GM19240 (cell line): ENCODE results near the gene ETNK1.
"Not testable (repeated sequence)": the region's sequence is repeated elsewhere in the genome, so short reads cannot be mapped to it uniquely, and the experiment has no call there.

Experiments
- DNase-seq: peaks from one replicate; pipeline ENCODE4 v3.0.0; 2011; ENCODE audit warnings: low spot score; ENCODE audit not compliant: insufficient read length

Gene ETNK1

DNA sequence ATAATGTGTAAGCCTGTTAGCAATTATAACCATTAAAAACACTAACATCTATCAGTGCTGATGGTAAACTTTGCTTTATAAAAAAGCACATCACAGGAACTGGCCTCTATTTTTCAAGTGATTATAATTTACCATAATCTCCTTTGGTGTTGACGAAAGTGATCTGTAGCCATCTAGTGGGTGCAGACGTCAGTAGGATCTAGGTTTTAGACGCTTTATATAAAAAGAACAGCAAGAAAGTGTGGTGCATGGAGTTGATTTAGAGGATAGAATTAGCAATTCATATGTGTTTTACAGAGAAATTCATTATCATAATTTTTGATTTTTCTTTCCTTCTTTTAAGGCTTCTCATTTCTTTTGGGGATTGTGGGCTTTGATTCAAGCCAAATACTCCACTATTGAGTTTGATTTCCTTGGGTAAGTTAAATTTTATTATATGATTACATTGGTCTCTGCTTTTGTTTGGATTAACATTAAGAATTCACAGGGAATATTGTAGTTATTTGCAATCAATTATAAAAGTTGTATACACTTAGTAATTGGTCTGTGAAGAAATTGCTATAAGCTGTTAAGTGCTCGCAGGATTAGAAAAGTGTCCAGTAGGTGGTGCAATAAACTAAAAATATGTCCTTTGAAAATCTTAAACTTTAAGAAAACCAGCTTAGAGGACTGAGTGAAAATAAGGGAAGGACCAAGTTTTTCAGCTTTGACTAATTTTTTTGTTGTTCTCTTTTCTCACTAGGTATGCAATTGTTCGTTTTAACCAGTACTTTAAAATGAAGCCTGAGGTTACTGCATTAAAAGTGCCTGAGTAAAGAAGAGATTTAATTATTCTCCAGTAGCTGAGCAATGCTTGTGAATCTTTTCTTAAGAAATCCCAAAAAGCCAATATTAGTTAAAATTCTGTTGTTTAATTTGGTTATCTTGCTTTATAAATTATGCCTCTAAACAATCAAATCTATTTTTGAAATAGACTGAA, 59.5 kb downstream of the ETNK1 start:
- no peak for DNase-seq

- no peak for DNase-seq
Measured at GRCh38 chr12:22686193-22686592, 61.2 kb downstream of the ETNK1 start.

DNA sequence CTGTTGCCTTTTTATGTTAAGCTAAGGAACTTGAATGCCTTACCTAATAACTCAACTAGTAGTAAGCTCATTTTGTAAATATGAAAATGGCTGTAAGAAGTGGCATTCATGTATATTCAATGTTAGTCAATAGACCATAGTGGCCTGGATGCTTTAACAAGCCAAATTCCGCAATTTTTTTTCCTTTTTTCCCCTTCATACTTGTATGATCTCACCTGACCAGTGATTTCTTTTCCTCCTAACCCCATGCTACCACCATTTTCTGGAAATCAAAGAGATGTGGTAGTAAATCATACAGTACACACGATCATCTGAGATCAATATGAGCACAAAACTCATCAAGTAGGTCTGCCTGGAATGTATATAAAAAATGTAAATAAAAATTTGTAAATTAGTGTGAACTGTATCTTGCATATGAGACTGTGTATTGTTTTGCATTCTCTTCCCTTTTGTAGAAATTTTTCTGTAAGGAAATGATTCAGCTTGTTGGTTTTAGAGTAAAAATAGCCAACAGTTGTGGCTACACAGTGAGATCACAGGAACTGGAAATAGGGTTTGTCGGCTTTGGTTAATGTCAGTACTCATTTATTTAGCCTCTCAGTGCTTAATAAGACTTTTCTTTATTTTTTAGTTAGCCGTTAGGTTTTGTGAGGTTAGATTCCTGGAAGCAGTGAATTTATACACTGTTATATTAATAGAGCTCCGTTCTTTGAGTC, 62.5 kb downstream of the ETNK1 start:
- no peak for DNase-seq

- DNase-seq, result no peak
Measured at GRCh38 chr12:22689876-22690275, 64.9 kb downstream of the ETNK1 start.

DNA sequence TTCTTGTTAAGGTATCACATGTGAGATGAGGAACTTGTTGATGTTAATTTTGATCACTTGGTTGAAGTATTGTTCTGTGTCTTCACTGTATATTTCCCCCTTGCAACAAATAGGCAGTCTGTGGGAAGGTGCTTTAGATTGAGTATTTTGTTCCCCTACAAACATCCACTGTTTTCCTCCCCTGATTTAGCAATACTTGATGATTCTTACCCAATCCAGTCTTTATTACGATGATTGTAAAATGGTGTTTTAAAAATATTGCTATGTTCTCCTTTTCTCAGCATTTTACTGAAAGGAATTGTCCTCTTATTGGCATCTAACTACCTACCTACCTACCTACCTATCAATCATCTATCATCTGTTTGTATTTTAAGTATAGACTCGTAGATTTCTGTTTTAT, 66.3 kb downstream of the ETNK1 start:
- DNase-seq, result no peak

DNA sequence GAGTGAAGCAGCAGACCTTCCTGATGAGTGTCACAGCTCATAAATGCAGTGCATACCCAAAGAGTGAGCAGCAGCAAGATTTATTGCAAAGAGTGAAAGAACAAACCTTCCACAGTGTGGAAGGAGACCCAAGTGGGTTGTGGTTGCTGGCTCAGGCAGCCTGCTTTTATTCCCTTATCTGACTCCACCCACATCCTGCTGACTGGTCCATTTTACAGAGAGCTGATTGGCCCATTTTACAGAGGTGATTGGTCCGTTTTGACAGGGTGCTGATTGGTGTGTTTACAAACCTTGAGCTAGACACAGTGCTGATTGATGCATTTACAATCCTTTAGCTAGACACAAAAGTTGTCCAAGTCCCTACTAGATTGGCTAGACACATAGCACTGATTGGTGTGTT, 67.5 kb downstream of the ETNK1 start:
- DNase-seq, result not testable (repeated sequence)

DNA sequence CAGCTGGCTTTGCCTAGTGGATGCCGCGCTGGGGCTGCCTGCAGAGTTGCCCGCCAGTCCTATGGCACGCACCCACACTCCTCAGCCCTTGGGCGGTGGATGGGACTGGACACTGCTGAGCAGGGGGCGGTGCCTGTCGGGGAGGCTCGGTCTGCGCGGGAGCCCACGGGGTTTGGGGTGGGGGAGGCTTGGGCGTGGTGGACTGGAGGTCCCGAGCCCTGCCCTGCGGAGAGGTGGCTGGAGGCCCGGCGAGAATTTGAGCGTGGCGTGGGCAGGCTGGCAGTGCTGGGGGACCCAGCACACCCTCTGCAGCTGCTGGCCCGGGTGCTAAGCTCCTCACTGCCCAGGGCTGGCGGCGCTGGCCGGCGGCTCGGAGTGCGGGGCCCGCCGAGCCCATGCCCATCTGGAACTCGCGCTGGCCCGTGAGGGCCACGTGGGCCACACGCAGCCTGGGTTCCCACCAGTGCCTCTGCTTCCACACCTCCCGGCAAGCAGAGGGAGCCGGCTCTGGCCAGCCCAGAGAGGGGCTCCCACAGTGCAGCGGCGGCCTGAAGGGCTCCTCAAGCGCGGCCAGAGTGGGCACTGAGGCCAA, 68.1 kb downstream of the ETNK1 start:
- no peak for DNase-seq

- DNase-seq, result no peak
Measured at GRCh38 chr12:22698576-22698975, 73.6 kb downstream of the ETNK1 start.

DNA sequence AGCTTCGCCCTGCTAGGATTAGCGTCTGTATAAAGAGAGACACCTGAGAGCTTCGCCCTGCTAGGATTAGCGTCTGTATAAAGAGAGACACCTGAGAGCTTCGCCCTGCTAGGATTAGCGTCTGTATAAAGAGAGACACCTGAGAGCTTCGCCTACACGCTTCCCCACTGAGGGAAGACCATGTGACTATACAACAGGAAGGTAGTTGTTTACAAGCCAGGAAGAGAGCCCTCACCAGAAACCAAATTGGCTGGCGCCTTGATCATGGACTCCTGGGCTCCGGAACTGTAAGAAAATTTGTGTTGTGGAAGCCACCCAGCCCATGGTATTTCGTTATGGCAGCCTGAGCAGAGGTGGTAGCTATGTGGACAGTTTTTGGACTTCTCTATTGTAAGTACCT, 74.7 kb downstream of the ETNK1 start:
- not testable (repeated sequence) for DNase-seq

DNA sequence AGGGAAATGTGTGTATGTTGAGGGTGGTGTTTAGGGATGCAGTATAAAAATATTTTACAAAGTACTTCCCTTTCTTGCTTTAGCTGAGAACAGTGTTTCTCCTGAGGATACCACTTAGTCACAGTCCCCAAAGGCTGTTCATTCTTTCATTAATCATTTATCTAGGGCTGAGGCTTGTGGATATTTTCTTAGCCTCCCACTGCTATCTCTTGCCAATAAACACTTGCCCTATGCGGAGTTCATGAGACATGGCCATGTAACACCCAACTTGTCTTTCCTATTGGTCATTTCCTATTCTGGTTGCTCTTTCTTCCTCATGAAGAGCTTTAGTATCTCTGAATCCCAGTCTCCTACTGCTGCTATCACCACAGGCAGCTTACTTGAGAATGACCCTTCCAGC, 75.1 kb downstream of the ETNK1 start:
- no peak for DNase-seq

- not testable (repeated sequence) for DNase-seq
Measured at GRCh38 chr12:22701216-22701809, 76.3 kb downstream of the ETNK1 start.

DNA sequence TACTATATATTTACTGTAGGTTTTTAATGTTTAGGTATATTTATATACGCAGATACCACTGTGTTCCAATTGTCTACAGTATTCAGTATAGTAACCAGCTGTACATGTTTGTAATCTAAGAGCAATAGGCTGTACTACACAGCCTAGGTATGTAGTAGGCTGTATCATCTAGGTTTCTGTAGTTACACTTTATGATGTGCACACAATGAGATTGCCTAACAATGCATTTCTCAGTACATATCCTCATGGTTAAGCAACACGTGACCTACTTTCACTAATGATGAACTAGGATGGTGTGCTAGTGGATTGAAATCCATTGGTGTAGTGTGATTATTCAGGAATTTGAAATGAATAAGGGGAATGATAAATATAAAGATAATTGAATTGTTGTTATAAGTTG, 77.7 kb downstream of the ETNK1 start:
- no peak for DNase-seq

DNA sequence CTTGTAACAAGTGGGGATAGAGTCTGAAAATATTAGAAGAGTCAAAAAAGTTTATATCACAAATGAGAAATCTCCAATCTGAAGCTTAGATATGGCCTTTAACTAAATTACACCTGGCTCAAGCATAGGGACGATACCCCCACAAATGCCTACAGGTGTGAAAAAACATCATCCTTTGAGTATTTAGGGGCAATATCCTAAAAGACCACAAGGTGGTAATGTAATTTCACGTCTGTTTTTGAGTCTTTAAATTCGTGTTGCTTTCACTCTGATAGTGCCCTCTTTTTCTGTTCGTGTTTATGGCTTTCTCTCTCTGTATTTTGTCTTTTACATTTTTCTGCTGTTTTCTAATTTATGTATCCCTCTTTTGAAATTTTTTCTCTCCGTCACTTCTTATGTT, 84.3 kb downstream of the ETNK1 start:
- DNase-seq, result peak; percentile 12

DNA sequence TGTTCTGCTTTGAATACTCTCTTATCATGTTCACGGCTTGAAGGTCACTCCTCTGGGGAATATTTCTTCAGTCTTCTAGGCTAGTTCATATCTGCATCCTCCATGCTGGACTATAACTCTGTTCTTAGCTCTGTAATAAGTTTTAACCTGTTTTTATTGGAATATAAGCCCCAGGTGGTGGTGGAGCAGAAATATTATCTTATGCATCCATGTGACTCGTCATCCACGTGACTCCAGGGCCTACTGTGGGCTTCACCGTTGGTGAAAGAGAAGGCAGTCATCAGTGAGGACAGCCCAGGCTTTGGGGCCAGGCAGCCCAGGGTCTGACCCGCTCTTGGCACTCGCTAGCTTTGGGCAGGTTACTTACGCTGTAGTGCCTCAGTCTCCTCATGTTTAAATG, 87.1 kb downstream of the ETNK1 start:
- no peak for DNase-seq

- no peak for DNase-seq
Measured at GRCh38 chr12:22715254-22715653, 90.3 kb downstream of the ETNK1 start.

DNA sequence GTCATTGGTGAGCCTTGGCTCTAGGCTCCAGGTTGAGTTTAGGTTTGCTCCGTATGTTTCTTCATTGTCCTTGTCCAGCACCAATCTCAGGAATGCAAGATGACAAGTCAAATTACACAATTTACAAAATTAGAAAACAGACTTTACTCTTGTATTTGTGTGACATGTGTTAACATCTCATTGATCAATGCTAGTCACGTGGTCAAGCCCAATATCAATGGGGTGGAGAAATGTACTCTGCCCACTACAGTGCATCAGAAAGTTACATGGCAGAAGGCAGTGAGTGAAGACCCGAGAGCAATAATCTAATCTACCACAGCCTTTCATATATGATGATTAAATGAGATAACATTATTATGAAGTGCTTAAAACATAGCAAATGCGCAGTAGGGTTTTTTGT, 94.8 kb downstream of the ETNK1 start:
- no peak for DNase-seq

DNA sequence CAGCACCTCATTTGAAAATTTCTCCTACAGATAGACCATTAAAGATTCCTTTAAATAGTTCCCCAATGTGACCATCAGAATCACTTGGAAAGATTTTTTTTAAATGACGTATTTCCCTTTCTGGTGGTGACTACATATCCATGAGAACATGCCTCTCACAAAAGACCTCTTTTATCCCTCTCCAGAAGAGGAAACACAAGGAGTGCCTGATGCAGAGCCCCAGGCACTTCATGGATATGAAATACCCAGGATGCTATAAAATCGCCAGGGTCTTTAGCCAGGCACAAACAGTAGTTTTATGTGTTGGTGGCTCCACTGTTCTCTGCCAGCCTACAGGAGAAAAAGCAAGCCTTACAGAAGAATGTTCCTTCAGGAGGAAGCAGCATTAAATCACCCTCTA, 97.1 kb downstream of the ETNK1 start:
- no peak for DNase-seq

GRCh38 chr12:22722779-22723178, 97.8 kb downstream of the ETNK1 start:
- DNase-seq, result no peak

GRCh38 chr12:22728987-22729386, 104.0 kb downstream of the ETNK1 start:
- no peak for DNase-seq

- no peak for DNase-seq
Measured at GRCh38 chr12:22729431-22729956, 104.5 kb downstream of the ETNK1 start.

GRCh38 chr12:22729957-22730443, 105.0 kb downstream of the ETNK1 start:
- no peak for DNase-seq
